Cardiac fibroblast (primary cell): Measurements from ENCODE around the gene CDH13.

Experiments
- DNase-seq, 2 donors: peaks; one replicate each; pipeline versions ENCODE4 v3.0.0 to v3.0.0-alpha.2; 2010; ENCODE audit warnings: low read depth in 2 of 2
- H3K4me3 ChIP-seq, 2 donors: replicated peaks in 1 of 2; 1 replicate in 1 of 2; 2 replicates in 1 of 2; pipeline ENCODE4 v1.5.1; 2011; ENCODE audit warnings: low read depth in 2 of 2, low read length in 2 of 2, mild to moderate bottlenecking in 2 of 2, moderate library complexity in 1 of 2
- TF ChIP-seq, protein P1 (sequence below): IDR thresholded peaks from one replicate; pipeline ENCODE4 v1.5.1; 2011; ENCODE audit warnings: low read depth, mild to moderate bottlenecking, low read length, inconsistent platforms

The CDH13 gene

DNA sequence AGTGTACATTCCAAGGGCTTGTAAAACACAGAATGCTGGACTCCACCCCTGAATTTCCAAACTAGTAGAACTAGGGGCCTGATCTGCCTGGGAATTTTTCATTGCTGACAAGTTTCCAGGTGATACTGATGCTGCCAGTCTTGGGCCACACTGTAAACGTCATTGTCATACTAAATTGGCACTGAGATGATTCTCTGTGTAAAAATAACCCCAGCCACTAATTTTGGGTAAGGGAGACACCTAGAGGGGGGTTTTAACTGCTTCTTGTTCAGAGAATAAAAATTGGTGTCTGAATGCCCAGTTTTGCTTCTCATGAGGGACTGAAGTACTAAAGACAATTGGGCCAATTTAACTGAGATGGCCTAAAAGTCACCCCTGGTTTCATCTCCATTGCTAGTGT lies 5.0 kb upstream of the CDH13 start:
- H3K4me3 ChIP-seq, result no peak overlapping the region
- TF ChIP-seq, protein P1, sequence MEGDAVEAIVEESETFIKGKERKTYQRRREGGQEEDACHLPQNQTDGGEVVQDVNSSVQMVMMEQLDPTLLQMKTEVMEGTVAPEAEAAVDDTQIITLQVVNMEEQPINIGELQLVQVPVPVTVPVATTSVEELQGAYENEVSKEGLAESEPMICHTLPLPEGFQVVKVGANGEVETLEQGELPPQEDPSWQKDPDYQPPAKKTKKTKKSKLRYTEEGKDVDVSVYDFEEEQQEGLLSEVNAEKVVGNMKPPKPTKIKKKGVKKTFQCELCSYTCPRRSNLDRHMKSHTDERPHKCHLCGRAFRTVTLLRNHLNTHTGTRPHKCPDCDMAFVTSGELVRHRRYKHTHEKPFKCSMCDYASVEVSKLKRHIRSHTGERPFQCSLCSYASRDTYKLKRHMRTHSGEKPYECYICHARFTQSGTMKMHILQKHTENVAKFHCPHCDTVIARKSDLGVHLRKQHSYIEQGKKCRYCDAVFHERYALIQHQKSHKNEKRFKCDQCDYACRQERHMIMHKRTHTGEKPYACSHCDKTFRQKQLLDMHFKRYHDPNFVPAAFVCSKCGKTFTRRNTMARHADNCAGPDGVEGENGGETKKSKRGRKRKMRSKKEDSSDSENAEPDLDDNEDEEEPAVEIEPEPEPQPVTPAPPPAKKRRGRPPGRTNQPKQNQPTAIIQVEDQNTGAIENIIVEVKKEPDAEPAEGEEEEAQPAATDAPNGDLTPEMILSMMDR, result peak; percentile 3
- no peak for DNase-seq

DNA sequence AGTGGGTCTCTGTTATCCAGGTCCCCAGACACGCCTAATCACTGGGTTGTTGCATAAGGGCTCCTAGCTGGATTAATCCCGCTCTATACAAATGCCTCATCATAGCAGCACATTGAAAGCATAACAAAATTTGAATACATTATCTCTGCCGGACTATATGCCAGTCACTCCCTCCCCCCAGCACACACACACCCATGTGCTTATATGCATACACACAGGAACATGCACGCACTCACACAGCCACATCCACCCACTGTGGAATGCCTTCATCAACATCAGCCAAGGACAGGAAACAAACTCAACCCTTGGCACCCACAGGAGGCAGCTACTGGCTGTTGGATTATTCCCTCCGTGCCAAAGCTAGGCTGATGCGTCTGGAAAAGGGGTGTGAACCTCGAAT lies 3.5 kb upstream of the CDH13 start:
- no peak overlapping the region for H3K4me3 ChIP-seq
- no peak for DNase-seq
- TF ChIP-seq, protein P1, result no peak

DNA sequence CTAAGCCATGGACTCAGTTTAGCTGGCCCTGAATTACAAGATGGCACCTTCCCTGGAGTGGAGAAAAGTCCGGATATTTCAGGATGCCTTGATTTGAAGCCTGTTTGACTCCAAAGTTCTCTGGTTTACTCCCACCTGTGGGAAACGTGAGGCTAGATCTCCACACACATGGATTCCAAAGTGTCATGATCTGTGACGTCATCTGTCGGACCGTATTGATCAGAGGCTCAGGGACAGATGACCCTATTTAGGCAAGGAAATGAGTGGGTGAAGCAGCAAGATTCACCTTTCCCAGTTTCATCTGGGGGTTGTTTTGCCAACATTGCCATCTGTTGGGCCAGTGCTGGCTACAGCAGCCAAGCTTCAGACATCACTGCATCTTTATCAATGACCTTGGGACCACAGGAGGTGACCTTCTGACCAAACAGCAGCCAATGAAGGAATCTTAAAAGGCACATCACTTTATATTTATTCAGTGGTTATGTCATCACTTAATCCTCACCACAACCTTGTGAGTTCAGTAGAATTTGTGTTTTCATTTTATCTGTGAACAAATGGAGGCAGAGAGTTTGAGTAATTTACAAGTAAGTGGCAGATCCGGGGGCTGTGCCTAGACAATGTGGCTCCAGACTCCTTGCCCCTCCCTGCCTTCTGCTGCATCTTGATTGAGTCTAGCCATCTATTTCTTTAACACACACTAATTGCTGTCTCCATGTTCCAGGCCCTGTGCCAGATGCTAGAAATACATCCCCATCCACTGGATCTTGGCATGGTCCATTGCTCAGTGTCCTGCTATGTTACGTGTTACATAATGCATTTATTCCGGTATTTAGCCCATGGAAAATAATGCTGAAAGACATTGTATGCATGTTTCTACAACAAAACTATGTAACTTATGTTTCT lies 1.5 kb upstream of the CDH13 start:
- peak in 1 of 2 donors; percentile 35 for DNase-seq
- TF ChIP-seq, protein P1, result no peak
- H3K4me3 ChIP-seq, result no peak overlapping the region

DNA sequence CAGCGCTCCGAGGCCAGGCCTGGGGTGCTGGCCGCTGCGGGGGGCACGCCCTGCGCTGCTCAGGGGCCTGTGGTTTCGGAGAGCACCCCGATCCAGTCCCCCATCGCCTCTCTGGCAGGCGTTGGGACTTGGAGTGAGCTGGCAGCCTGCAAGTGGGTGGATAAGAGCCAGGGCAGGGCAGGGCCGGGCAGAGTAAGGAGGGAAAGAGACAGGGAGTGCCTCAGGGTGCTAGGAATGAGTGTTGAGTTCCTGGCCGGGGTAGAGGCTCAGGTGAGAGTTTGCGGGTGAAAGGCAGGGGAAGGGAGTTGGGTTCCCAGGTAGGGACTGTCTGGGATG lies 1.3 kb downstream of the CDH13 start:
- TF ChIP-seq, protein P1, result no peak
- H3K4me3 ChIP-seq, result peak overlapping the region; percentile 63 to 65
- peak; percentile 29 to 35 for DNase-seq

DNA sequence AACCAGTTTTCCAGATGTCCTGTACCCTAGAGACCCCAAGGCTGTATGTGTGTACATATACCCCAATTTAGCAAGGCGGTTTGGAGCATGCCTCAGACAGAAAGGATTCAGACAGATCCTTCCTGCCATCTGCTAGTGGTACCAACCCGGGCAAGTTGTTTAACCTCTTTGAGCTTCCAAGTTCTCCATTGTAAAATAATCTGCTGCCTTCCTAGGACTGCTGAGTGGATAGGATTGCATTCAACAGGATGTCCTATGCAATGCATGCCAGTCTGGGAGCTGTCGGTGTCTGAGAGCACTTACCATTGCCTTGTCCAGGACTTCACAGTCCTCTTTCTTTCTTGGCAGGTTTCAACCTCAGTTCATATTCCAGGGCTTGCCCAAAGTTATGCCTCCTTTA lies 1.9 kb downstream of the CDH13 start:
- DNase-seq, result no peak
- H3K4me3 ChIP-seq, result peak overlapping the region in 1 of 2 donors; percentile 5
- TF ChIP-seq, protein P1, result no peak

DNA sequence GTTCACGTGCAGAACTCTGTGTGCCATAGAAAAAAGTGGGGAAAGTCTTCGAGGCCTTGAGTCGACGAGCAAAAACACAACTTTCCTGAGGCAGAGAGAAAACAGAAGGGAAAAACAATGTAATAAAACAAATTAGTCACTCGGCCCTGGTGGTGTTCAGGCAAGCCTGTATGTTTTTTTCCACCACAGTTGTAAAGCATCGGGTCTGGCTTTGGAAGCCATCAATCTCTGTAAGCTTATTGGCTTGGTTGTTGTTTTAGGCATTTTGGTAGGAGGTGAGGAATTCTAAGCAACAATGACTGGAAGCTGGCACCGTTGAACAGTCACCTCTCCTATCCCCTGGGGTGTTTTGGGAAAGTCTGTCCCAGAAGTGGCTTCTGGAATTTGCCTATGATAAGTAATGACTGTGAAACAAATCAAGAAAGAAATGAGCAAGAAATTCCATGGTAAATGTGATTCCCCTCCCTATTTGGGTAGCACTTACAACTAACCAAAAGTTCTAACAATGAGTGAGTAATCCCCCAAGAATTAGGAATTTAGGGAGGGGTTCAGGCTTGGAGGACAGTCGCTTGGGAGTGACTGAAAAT lies 2.8 kb downstream of the CDH13 start:
- TF ChIP-seq, protein P1, result no peak
- H3K4me3 ChIP-seq, result no peak overlapping the region
- peak; percentile 66 to 83 for DNase-seq

DNA sequence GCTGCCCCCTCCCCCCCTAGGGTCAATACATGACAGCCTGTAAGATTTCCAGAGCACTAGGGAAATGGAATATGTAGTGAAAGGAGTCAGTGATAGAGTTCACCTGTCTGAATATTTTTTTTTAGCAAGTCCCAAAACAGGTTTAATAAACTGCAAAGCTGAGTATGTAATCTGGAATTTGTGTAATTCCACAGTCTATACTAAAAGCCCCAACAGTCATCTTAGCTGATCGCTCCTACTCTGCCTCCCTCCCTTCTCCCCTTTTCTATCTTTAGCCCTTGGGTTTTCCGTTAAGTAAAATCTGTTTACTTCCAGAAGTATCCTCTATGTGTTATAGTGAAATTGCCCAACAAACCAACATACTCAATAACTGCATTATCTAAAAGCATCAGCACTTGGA lies 3.5 kb downstream of the CDH13 start:
- no peak overlapping the region for H3K4me3 ChIP-seq
- peak in 1 of 2 donors; percentile 55 for DNase-seq
- TF ChIP-seq, protein P1, result no peak
